Measurements from ENCODE around the gene TCERG1L.
"Not testable (repeated sequence)": the region's sequence is repeated elsewhere in the genome, so short reads cannot be mapped to it uniquely, and the experiment has no call there.

The TCERG1L gene

DNA sequence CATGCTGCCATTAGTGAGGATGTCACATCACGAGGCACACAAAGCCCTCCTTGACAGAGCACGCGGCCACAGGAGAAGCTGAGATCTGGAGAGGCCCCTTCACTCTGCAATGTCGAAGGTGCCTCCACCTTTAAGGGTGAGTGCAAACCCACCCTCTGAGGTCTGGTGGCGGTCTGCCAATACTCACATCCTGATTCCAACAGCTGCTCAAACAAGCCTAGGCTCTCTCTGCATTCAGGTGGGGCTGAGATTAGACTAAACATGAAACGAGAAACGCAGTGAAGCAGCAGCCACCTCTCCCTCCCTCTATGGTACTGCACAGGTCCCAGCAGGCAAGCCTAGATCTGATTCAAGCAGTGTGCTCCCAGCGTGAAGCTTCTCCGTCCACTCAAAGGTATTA lies 151.8 kb downstream of the TCERG1L start:
- DNase-seq, result no peak

DNA sequence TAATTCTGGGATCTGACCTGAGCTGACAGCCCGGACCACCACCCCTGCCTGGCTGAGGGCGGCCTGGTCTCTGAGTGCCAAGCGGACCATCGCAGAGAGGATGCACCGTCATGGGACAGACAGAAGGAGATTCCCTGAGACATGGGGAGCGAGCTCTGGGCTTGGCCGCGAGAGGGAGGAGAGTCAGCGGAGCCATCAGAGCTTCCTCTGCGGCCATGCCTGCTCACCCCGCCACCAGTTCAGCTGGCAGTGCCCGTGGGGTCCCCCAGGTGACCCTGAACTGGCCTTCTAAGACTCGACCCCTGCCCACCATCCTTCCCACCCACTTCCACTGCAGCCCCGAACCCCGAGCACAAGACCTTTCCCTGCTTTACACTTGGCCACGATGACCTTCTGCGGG lies 152.8 kb downstream of the TCERG1L start:
- DNase-seq, result no peak

DNA sequence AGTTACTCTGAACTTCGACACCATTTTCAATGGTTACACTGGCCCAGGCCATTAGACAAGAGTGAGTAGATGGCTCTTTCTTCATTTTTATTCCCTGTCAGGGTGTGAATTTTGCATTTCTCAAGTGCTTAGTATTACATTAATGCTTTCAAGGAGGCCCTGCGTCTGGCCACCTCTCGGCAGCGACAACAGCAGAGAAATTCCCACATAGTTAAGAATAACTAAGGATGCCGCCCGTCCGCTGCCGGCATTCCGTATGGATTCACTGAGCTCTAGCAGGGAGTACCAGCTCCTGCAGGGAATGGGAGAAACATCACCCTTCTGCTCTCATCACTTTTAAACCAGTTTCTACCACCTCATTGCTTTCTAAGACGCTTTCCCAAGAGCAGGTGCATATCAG lies 153.6 kb downstream of the TCERG1L start:
- DNase-seq, result no peak

DNA sequence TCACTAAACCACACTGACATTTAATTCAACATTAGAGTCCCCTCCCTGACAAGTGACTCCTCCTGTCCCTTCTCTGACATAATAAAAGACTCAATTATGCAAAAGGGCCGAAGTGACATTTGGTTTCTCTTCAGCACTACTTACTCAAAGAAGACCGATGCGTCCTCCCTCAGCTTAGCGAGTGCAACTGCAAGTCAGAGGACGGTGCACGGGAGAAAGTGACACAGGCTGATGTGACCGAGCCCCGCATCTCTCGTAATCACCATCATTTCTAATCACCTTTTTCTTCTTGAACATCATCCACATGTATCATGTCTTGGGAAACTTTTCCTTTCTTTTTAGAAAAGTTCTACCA lies 155.7 kb downstream of the TCERG1L start:
- DNase-seq, result no peak

DNA sequence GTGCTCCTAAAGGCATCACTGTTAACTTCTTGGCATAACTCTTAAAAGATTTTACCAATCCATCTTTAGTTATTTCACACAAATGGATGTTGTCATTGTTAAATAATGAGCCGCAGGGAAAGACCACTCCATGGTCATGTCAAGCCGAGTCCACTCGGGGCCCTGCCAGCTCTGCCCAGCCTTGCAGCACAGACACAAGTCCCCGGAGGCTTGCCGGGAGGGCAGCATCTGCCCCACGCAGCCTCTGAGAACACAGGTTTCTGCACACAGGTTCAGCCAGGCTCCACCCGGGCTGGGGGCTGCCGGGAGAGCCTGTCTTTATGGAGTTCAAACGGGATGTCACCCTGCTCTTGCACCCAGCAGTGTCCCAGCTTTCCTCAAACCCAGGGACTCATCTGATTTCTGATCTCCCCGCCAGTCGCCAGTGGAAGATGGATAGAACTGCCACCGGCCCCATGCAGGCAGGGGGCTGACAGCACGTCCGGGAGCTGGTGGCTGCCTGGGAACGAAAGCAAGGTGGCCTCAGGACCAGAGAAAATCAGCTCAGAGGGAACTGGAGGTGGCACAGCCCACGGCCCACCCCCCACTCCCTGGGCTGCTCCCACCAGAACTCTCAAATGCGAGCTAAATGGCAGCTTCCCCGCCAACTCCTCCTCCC lies 156.2 kb downstream of the TCERG1L start:
- DNase-seq, result no peak

DNA sequence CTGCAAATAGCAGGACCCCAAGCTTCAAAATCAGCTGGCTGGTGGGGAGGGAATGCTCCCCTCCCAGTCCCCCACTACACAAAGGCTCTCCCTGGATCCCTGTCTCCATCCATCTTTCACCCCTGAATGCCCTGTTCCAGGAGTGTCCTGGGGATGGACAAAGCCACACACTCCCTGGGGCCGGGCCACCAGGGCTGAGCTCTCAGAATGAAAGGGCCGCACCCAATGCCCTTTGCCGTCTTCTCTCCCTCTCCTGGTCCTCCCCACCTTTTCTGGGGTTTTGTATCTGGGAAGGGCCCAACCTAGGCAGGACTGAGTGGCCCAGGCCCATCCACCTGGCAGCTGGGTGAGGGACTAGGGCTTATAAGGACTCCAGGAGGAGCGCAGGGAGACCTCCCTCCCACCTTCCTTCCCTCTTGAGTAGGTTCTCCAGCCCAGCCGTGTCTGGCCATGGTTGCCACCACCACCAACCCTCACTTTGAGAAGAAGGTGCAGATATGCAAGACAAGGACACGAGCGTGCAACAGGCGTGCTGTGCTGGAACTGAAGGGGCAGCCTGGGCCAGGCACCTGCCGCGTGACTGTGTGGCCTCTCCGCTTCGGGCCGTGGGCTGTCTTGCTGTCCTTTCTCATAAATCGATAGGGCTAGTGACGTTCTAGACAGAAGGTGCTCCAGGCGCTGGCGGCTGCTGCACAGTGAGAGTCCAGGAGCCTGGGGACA lies 157.1 kb downstream of the TCERG1L start:
- no peak for DNase-seq

DNA sequence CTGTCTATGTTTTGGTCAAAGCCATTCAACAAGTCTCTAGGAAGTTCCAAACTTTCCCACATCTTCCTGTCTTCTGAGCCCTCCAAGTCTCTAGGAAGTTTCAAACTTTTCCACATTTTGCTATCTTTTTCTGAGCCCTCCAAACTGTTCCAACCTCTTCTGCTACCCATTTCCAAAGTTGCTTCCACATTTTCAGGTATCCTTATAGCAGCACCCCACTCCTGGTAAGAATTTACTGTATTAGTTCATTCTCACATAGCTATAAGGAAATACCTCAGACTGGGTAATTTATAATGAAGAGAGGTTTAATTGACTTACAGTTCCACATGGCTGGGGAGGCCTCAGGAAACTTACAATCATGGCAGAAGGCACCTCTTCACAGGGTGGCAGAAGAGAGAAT lies 159.1 kb downstream of the TCERG1L start:
- DNase-seq, result not testable (repeated sequence)

DNA sequence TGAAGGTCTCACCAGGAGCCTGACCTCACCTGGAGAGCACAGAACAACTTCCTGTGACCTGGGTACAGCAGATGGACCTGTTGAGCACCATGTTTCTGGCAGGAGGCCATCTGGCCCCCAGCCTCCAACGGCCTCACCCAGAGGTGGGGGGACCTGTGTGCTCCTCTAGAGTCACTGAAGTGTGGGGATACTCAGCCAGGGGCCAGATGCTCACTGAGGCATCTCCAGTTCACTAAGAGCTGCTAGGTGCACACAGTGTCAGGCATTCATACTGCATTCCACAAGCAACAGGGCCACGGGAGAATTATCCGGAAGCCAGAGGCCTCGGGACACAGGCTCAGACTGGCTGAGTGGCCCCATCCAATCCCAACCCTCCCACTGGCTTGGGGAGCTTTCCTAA lies 161.4 kb downstream of the TCERG1L start:
- no peak for DNase-seq

DNA sequence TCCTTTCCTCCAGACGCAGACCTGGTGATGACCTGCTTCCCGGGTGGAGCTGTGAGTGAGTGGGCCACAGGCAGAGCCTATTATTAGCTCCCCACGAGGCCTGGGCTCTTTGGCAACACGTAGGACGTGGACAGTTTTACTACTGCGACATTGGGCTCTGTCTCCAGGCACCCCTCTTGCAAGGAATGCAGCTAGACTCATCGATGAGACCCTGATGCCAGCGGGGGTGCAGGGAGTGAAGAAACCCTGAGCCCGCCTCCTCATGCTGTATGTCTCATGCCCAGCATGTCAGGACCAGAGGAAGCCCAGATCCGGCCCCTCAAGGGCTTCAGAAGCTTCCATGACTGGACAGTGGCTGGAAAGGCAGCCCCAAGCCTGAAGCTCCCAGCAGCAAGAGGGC lies 161.9 kb downstream of the TCERG1L start:
- DNase-seq, result no peak

DNA sequence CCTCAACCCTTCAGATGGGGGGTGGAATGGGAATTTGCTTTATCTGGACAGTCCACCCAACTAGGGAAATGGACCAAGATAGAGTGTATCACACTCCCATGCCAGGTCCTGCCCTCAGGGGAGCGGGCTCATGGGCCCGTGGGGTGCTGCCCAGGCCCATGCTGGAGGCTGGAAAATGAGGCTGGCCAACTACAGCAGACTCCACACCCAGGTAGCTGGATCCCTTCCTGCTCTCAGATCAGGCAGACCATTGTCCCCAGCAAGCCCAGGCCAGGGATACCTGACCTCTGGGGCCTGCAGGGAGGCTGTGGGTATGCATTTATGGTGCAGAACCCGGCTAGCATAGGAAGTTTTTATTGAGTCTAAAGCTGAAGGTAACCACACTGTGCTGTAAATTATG lies 162.4 kb downstream of the TCERG1L start:
- no peak for DNase-seq

DNA sequence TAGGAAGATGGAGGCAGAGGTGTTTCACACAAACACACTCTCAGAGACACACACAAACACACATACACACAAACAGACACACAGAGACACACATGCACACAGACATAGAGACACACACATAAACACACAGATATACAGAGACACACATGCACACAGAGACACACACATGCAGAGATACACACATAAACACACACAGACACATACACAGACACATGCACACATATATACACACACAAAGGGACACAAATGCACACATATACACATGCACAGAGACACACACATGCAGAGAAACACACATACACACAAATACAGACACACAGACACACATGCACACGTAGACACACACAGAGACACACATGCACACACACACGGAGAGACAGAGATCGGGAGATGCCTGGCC lies 163.3 kb downstream of the TCERG1L start:
- no peak for DNase-seq

DNA sequence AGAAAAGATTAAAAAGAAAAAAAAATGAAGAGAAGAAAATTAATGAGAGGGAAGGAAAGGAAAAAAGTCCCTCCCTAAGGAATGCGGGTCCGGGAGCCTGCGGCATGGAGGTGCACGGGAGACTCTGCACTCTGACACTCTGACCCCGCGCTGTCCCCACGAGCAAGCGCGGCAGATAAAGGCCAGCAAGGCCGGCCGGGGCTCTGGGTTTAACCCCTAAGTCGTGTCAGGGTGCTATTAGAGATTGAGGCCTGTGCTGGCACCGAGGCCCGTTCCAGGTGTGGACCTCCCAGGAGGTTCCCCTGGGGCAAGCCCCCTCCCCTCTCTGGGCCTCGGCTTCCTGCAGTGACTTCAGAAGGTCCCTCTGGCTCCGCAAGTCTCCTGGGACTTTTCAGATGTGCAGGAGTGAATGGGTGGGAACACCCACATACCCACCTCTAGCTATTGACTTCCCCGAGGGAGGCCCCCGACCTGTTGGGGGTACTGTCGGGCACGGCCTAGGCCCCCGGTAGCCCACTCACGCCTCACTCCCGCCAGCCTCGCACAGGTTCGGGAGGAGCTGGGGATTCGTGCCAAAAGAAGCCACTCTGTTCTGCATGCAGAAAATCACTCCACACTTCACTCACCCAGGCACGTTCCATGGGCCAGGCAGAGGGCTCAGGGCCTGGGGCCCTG lies 164.1 kb downstream of the TCERG1L start:
- DNase-seq, result no peak

DNA sequence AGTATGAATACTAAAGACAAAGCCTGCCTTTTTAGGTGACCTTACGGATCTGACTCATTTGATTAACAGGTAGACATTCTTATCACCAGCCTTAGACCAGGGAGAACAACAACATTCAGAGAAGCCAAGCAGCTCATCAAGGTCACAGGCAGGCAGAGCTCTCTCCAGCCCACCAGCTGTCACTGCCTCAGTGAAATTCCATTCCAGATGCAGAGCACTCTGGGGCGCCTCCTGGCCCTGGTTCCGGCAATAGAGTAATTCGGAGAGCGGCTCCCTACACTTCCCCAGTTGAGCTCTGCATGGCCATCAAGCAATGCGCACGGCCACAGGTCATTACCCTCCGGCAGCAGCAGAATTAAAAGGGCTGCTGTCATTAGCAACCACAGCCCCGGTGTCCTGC lies 164.7 kb downstream of the TCERG1L start:
- no peak for DNase-seq

DNA sequence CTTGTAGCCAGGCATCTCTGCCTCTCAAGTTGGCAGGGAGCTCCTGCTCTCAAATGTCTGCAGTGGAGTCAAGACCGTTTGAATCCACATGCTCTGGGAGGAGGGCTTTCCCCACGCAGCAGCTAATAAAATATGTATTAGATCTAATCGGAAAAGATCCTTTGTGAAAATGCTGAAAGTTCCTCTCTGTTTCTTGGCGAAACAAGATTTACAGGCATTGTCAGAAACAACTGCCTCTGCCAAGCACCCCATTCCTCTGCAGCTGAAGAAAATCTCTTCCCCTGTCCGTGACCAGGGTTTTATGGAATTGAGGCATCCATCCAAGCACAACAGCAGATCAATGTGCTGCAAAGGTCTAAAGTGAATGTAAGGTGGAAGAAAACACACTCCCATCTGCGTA lies 165.8 kb downstream of the TCERG1L start:
- DNase-seq, result no peak

DNA sequence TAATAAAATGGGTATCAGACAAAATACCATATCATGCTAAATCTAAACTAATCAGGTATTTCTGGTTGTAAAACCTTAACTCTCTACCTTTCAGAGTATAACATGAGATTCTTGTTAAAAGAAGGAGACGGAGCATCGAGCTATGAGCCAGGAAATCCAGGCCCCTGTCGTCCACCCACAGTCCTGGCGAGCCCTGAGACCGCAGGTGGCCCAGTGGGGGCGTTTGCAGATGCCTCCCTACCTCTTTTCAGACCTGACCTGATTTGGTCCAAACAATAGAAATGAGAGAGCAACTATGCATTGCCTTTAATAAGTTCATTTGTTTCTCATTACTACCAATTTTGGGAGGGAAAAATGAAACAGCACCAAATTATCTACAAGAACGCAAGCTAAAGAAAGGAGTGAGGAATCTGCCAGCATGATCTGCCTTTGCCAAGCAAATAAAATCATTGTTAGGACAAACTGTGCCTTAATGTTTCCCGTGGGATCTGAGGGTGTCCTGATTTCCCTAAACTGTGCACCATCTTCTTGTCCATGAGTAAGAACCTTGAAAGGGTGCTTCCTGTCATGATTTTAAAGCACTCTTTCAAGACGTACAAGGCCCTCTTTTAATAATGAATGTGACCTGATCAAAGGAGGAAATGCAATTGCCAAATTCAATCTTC lies 166.7 kb downstream of the TCERG1L start:
- no peak for DNase-seq

DNA sequence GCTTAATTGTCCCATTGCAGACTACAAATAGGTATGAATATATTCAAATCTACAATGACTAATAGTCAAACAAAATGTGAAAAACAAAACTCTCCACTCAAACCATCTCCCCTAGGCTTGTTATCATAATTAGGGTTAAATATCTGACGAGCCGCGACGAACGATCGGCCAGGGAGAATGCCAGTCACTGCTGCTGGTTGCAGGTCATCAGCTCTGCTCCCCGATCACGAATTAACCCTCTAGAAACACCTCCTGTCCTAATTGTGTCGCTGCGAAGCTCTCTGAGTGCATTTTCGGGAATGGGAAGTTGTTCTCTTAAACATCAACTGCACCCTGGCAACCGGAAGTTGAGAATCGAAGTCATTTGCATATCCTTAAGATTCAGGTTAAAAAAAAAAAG lies 167.3 kb downstream of the TCERG1L start:
- no peak for DNase-seq

DNA sequence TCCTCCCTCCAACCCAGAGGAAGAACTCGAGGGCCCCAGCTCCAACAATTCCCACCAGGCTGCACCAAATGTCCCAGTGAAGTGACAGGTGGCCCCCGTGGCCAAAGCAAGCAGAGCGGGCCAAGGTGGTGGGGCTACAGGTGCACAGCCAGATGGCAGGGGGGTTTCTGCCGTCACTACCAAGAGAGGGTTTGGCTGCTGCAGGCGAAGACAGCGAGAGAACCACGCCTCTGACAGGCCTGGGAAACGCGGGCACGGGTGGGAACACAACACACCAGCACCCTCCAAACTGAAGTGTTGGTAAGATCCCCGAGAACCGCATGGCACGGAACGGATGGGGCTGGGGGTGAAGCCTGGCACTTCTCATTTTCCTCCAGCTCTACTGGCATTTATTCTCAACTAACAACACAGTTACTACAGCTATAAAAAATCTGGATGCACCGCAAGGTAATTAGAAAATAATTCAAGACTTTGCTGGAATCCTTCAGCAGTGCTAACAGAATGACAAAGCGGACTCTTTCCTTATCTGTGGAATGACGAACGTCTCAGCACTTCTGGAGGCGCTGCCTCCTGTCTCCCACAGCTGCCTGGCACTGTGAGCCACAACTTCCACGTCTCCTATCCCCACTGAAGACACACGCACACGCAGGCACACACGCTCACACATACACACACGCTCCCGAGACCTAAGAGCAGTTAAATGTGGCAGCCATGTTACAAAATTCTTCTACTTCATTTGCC lies 167.9 kb downstream of the TCERG1L start:
- DNase-seq, result no peak

DNA sequence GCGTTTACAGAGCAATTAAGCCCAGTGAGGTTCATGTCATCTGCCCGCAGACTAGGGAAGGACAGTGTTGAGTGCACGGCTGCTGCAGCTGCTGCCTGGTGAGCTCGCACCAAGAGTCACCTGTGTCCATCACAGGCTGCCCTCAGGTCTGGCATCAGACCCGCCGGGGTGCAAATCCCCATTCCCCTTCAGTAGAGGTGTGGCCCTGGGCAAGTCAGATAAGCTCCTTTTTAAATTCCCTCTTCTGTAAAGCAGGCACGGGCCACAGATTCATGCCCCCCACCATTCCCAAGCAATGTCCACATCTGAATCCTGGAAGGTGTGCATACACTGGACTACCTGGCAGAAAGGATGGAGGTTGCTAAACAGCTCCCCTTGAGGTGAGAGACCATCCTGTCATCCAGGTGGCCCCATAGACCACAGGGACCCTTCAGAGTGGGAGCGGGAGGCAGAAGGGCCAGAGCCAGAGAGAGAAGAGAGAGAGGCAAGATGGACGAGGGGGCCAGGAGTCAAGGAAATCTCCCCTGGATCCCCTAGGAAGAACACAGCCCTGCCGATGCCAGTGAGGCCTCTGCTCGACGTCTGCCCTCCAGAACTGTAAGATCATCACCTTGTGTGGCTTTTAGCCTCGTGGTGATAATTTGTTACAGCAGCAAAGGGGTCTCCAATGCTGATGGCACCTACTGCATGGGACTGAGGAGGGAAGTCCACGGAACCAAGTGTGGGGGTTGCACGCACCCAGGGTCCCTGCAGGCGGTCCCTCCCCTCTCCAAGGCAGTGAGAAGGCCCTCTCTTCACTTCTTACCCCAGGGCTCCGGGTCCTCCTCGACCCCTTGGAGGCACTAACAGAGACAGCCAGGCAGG lies 168.8 kb downstream of the TCERG1L start:
- DNase-seq, result no peak

DNA sequence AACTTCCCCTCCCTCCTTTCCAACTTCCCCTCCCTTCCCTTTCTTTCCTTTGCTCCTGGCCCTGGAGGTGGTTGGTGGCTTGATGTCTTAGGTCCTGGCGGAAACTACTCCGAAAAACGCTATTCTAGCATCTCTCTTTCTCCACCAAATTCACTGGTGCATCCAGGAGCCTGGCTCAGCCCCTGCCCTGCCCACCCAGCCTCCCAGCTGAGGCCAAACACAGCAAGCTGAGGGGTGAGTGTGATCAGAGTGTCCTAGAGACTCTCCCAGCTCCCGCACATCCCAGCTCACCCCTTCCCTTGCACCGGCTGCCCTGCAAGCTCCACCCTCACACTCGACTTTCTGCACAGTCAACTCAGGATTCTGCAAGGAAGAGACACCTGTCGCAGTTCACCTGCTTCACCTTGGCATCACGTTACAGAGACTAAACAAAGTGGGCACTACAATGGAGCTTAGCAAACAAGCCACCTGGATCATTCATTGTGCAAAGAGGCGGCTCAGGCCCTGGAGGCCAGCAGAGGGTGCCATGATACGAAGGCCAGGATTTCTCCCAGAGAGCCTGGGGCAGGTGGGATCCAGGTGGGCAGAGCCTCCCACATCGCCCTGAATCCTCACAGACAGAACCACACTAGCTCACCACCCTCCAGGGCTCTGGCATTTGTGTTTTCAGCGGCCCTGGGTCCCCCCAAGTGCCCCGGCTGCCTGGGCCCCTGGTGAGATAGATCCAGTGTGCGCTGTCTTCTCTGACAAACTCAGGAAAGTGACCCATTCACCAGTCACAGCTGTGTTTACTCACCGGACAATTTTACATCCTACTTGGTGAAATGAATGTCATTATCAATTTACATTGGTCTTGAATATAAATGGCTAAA lies 169.6 kb downstream of the TCERG1L start:
- no peak for DNase-seq

DNA sequence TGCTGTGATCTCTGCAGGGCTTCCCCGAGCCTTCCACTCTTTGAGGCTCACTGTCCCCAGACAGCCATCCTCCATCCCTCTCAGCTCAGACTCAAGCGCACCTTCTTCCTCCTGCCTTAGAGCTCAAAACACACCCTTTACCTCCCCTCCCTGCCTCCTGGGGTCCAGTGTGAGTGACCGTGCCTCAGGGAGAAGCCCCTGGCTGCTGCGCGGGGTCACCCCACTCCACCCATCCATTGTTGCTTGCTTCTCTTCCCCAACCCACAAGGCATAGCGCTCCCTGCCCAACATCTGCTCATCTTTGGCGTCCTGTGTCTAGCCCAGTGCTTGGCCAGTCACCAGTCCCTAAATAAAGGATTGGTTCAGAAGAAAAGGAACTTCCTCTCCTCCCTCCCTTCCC lies 170.3 kb downstream of the TCERG1L start:
- DNase-seq, result no peak

DNA sequence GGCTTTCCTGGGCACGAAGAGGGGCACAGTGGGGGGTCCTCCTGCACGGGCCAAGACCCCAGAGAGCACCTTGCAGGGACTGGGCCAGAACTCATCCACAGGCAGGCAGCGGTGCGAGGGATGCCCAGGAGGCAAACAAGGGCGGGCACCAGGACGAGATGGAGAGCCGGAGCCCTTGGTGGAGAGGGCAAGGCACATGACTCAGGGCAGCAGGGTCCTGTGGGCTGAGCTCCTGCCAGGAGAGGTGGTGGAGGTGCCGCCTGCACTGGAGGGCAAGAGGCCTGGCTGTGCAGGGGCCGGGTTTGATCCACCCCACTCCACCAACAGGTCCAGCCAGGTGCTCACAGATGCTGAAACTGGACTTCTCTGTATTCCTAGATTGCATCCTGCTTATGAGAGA lies 170.9 kb downstream of the TCERG1L start:
- no peak for DNase-seq

All from fibroblast of skin of right biceps (primary cell).